Fibroblast of peridontal ligament (primary cell): ENCODE measurements around the gene KLF18.
"Not testable (repeated sequence)": the region's sequence is repeated elsewhere in the genome, so short reads cannot be mapped to it uniquely, and the experiment has no call there.

ENCODE experiments used
- DNase-seq: peaks from one replicate; pipeline ENCODE4 v3.0.0-alpha.2; 2010; ENCODE audit errors: extremely low read depth

KLF18 gene

DNA sequence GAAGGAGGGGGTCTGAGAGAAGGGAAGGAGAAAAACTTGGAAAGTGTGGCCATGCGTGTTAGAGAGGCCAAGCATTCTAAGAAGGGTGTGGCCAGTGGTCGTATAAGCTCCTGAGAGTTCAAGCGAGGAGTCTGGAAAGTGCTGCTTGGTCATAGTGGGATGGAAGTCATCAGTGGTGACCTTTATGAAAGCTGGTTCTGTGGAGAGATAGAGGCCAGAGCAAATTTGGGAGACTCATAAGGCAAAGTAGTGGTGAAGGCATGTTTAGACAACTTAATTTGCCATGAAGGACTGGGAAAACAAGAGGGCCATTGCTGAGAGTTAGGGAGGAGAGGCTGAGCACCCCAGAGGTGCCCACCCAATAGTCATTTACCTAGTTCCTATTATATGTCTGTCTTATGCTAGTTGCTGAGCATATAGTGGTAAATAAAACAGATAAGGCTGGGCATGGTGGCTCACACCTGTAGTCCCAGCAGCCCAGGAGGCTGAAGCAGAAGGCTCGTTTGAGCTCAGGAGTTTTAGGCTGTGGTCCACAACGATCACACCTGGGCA is 21.0 kb downstream of the KLF18 start:
- no peak for DNase-seq

DNA sequence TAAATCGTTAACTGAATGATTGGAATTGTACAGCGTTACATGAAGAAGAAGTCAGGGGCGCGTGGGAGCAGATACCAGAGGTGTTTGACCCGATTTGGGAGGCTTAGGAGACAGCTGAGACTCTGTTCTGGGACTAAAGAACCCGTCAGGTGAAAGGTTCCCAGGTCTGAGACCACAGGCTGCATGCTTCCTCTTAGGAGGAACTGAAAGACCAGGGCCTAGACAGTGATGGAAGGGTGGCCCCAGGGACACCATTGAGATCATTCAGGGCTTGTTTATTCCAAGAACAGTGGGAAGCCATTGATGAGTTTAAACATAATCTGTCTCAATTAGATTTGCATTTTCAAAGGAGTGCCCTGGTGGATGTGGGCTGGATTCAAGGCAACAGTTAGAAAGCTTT is 21.9 kb downstream of the KLF18 start:
- DNase-seq, result no peak

DNA sequence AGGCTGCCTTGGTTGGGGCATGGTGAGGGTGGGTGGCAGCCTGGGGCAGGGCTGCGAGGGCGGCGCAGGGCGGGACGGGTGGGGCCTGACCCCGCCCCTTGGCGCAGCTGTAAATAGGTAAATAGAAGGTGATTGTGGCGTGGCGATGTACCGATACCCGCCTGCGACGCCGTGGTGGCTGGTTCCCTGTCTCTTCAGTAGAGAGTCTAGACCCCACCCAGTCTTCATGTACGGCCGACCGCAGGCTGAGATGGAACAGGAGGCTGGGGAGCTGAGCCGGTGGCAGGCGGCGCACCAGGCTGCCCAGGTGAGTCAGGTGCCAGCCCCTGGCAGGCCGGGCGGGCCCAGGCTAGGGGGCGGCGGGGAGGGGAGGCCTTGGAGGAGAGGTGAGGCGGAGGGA is 22.7 kb downstream of the KLF18 start, which contains the start of gene KLF17:
Gene KLF17 (plus strand): TSS at position 140 of the 400 bp plus-strand sequence. CDS start 87 bp downstream, at position 227.
- DNase-seq, result no peak

DNA sequence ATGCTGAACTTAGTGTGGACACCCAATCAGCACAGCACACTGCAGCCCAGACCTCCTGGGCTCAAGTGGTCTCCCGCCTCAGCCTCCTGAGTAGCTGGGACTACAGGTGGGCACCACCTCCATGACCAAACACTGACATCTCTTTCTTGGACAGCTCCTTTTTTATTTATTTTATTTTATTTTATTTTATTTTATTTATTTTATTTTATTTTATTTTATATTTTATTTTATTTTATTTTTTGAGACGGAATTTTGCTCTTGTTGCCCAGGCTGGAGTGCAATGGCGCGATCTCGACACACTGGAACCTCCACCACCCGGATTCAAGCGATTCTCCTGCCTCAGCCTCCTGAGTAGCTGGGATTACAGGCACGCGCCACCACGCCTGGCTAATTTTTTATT is 24.2 kb downstream of the KLF18 start:
- not testable (repeated sequence) for DNase-seq

DNA sequence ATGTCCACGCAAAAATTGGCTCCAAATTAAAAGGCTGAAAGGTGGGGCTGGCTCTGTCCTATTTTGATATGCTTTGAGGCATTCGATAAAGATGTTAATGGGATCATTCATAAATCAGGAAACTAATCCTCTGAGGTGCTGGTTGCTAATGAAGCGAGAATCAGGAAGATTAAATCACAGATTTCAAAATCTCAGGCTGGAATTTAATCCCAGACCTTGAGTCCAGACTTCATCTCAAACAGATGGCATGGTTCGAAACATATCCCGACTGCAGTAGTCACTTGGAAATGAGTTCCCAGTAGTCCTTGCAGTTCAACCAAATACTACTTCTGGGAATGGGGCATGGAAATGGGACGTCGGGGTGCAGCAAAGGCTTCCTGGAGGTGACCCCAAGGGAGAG is 27.3 kb downstream of the KLF18 start:
- DNase-seq, result no peak

DNA sequence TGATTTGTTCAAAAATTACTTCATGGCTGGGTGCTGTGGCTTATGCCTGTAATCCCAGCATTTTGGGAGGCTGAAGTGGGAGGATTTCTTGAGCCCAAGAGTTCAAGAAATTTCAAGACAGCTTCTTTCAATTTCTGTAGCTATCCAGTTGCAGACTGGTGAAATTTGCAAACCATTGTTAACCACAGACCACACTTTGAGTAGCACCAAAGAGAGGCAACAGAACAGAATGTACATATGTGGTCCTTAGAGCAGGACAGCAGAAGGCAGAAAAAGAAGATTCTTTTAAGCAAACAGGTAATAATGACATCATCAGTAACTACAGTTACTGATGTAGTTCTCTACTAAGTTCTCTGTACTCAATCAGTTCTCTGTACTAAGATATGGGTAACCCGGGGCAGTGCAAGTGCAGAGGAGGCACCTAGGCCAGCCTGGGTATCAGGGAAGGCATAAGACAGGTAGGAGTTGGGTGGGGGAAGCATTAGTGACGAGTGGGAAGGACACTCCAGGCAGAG is 28.3 kb downstream of the KLF18 start:
- peak; percentile 29 for DNase-seq

DNA sequence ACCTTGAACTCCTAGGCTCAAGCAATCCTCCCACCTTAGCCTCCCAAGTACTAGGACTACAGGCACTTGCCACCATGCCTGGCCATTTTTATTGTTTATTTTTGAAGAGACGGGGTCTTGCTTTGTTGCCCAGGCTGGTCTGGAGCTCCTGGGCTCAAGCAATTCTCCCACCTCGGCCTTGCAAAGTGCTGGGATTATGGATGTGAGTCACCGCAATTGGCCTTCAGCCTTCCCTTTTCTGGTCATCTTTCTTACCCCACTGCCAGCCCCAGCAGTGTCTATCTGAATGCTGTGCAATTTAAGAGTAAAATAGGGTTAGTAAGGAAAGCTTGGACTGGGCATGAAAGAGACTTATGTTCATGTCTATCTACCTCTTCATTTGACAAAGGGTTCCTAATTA is 28.9 kb downstream of the KLF18 start:
- DNase-seq, result peak; percentile 18

DNA sequence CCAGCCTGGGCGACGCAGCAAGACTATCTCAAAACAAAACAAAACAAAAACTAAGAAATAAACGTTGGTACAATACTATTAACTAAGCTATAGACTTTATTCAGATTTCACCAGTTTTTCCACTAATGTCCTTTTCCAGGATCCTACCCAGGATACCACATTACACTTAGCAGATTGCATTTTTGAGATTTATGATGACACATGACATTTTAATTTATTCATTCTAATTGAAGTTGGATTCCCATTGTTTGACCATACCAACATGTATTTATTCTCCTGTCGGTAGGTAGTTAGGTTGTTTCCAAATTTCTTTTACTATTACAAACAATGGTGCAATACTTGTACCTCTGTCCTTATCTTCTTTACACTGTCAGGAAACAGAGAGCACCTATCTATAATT is 29.6 kb downstream of the KLF18 start:
- DNase-seq, result no peak

DNA sequence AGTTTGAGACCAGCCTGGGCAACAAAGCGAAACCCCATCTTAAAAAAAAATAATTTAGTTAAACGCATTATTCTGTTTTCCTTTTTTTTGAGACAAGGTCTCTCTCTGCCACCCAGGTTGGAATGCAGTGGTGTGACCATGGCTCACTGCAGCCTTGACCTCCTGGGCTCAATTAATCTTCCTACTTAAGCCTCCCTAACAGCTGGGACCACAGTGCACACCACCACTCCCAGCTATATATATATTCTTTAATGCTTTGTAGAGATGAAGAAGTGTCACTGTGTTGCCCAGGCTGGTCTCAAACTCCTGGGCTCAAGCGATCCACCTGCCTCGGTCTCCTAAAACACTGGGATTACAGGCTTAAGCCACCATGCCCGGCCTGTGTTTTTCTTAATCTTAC is 30.5 kb downstream of the KLF18 start:
- no peak for DNase-seq

DNA sequence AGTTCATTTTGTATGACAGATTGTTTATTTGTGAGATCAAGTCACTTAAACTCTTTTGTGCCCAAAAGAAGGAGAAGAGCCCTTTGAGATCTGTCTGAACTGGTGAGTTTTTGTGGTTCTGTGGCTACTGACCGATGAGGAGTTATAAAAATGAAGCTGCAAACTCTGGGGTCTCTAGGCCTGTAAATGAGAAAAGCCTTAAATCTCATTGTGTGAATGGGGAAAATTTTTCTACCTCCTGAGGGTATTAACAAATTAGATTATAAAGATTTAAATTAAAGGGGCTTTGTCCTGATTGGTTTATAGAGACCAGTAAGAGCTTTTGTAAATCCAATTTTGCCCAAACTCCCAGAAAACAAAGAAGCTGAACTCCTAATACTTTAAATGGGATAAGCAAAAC is 32.5 kb downstream of the KLF18 start:
- no peak for DNase-seq

DNA sequence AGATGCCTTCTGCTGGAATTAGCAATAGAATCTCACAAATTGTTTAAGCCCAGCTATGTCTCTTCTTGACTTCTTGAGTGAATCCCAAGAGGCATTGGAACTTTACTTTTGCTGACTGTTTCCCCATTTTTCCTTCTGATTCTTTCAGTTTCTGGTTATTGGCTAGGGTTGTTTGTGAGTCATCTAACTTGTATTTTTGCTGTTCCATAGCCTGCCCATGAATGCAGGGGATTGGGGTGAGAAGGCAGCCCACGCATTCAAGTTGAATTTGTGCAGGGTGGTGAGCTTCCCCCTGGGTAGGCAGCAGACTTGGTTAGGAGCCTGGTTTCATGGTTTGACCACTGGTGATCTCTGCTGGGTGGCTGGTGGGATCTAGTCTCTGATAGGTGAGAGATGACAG is 33.2 kb downstream of the KLF18 start:
- peak; percentile 73 for DNase-seq

DNA sequence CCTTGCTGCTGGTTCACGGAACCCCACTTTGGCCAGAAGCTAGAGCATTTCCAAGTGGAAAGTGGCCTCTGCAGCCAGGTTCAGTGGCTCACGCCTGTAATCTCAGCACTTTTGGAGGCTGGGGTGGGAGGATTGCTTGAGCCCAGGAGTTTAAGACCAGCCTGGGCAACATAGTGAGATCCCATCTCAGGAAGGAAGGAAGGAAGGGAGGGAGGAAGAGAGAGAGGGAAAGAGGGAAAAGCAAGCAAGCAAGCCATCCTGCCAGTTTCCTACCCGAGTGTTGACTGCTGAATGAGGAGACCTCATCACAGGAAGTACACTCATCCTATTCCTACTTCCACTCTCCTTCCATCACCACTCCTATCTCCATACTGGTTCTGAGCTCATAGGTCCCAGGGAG is 35.6 kb downstream of the KLF18 start:
- DNase-seq, result no peak

DNA sequence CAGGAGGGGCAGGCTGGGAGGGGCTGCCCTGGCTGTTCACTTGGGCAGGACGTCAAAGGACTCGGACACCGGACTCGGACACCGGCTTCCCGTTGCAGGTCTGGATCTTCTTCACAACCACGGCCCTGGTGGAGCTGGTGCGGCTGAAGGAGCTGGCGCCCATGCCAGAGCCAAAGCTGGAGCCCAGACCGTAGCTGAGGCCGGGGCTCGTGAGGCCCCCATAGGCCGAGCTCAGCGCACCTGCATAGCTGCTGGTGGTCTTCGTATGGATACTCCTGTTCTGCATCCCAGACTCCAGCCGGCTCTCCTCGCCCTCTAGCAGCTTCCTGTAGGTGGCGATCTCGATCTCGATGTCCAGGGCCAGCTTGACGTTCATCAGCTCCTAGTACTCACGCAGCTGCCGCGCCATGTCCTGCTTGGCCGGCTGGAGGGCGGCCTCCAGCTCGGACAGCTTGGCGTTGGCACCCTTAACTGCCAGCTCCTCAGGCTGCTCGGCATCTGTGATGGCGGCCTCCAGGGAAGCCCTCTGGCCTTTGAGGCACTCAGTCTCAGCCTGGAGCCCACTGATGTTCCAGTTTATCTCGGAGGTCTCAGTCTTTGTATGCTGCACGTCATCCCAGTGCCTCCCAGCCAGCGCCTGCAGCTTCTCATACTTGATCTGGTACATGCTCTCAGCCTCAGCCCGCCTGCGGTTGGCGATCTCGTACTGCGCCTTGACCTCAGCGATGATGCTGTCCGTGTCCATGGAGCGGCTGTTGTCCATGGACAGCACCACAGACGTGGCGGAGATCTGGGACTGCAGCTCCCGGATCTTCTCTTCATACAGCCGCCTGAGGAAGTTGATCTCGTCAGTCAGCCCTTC is 37.9 kb downstream of the KLF18 start:
- DNase-seq, result no peak

DNA sequence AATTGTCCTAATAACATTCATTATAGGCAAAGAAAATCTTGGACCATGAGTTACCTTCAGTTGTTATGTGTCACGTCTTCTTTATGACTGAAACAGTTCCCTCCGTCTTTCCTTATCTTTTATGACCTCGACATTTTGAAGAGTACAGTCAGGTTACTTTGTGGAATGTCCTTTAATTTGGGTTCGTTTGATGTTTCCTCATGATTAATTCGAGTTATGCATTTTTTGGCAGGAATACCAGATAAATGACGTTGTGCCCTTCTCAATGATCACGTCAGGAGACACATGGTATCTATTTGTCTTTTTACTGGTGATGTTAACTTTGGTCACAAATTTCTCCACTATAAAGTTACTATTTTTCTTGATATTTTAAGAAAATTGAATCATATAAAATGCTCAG is 40.1 kb downstream of the KLF18 start:
- DNase-seq, result peak; percentile 30

DNA sequence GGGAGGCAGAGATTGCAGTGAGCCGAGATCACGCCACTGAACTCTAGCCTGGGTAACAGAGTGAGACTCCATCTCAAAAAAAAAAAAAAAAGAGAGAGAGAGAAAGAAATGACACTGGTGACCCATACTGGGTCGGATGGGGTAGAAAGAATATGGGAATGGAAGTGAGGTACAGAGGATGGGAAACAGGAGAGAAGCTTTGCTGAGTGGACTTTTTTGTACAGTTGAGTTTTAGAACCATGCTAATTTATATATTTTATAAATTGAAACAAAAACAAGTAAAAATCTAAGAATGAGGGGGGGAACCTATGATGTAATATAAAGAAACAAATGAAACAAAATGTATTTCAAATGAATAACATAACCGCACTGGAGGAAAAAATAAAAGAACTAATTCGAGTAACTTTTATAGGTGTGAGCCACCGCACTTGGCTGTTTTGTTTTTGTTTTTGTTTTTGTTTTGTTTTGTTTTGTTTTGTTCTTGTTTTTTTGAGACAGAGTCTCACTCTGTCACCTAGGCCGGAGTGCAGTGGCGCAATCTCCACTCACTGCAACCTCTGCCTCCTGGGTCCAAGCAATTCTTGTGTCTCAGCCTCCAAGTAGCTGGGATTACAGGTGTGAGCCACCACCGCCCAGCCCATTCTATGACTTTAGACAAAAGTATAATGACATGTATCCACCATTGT is 41.1 kb downstream of the KLF18 start:
- DNase-seq, result no peak

DNA sequence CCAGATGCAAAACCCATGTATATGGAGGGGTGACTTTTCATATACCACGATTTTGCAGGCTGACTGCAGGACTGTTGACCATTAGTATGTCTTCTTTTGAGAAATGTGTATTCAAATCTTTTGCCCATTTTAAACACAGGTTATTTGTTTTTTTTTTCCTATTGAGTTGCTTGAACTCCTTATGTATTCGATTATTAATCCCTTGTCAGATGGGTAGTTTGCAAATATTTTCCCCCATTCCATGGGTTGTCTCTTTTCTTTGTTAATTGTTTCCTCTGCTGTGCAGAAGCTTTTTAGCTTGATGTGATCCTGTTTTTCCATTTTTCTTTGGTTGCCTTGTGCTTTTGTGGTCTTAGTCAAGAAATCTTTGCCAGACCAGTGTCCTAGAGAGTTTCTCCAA is 47.4 kb downstream of the KLF18 start:
- DNase-seq, result no peak

DNA sequence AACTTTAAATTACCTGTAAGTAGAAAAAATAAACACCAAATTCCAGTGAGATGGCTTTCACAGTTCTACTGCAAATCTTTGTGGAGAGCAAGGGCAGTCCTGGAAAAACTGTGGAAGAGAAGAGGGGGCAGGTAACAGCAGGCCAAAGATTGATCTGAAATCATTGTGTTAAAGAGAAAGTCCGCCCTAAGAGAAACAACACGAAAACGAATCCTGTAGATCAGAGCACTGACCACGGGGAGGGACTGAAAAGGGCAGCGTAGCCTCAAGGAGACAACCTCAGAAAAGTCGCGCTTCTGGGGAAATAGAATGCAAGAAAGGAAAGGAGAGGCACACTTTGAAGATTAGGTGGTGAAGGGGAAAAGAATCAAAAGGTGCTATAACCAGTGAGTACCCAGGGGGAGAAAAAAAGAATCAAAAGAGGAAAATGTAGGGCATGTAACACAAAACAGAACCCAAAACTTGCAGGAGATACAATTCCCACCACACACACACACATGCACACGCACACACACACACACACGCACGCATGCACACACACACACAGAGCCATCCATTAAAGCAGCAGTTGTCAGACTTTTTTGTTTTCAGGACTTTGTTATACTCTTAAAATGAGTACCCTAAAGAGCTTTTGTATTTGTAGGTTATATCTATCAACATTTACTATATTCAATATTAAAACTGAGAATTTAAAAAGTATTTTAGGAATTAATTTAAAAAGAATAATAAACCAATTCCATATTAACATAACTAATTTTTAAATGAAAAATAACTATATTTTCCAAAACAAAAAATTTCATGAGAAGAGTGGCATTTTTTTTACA is 50.8 kb downstream of the KLF18 start:
- DNase-seq, result no peak

DNA sequence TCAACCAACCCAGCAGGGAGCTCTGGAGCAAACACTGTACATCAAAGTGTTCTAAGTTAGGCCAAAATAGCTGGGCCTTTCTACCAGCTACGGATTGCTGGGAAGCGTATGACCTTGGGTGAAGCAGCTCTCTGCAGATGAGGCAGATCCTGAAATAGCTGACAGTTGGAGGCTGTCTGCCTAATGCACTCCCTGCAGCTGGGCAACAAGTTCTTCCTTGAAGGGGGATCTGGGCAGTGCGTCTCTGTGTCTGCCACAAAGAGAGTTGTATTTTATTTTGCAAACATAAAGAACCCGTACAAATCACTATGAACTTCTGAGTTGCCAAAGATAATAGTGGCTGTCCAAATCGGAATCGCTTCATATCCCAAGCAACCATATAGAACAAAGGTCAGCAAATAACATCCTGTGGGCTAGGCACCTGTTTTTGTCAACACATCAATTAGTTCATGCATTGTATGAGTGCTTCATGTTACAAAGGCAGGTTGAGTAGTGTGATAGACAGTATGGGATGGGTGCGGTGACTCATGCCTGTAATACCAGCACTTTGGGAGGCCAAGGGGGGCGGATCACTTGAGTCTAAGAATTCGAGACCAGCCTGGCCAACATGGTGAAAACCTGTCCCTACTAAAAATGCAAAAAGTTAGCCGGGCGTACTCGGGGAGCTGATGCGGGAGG is 51.9 kb downstream of the KLF18 start:
- DNase-seq, result no peak
